Measurements from ENCODE around the gene RUSF1. TPM values are rescaled to one million over a fixed set of nuclear protein-coding genes. Genes with fewer than 3 reads are reported as not detected.

Gene RUSF1
- total RNA-seq, 1 donor: 45.5 TPM

GRCh38 chr16:31458844-31459686 is 49.1 kb downstream of the RUSF1 start, which contains the start of gene ARMC5:
Gene ARMC5 (plus strand): TSS chr16:31459501. CDS start chr16:31459525, 24 bp downstream.
- DNase-seq (ENCODE audit: low read depth): peak; percentile 98
- peak; percentile 67 for TF ChIP-seq CTCF (IDR thresholded peaks at IDR 0.05; ENCODE audit: insufficient read depth, low read length)
- H3K4me3 ChIP-seq (ENCODE audit: low read depth, low read length): peak within 1 kb of the TSS; percentile 85

- DNase-seq (ENCODE audit: low read depth): peak; percentile 35
- TF ChIP-seq CTCF (IDR thresholded peaks at IDR 0.05; ENCODE audit: insufficient read depth, low read length): peak; percentile 36
- peak overlapping the region; percentile 85 for H3K4me3 ChIP-seq (ENCODE audit: low read depth, low read length)
These were observed 49.9 kb downstream of the RUSF1 start for GRCh38 chr16:31458073-31458843.

GRCh38 chr16:31456988-31457360 is 51.2 kb downstream of the RUSF1 start:
- peak overlapping the region; percentile 85 for H3K4me3 ChIP-seq (ENCODE audit: low read depth, low read length)
- no peak for TF ChIP-seq CTCF (IDR thresholded peaks at IDR 0.05; ENCODE audit: insufficient read depth, low read length)
- no peak for DNase-seq (ENCODE audit: low read depth)

GRCh38 chr16:31455601-31456314 is 52.4 kb downstream of the RUSF1 start:
- DNase-seq (ENCODE audit: low read depth): no peak
- H3K4me3 ChIP-seq (ENCODE audit: low read depth, low read length): no peak overlapping the region
- peak; percentile 16 for TF ChIP-seq CTCF (IDR thresholded peaks at IDR 0.05; ENCODE audit: insufficient read depth, low read length)

- TF ChIP-seq CTCF (IDR thresholded peaks at IDR 0.05; ENCODE audit: insufficient read depth, low read length): no peak
- DNase-seq (ENCODE audit: low read depth): peak; percentile 71
- peak overlapping the region; percentile 25 for H3K4me3 ChIP-seq (ENCODE audit: low read depth, low read length)
These were observed 54.7 kb downstream of the RUSF1 start for GRCh38 chr16:31453255-31454204.
